Measurements from ENCODE around the gene OR7C1. TPM values are rescaled to one million over a fixed set of nuclear protein-coding genes. Genes with fewer than 3 reads are reported as not detected.
"Not testable (repeated sequence)": the region's sequence is repeated elsewhere in the genome, so short reads cannot be mapped to it uniquely, and the experiment has no call there.

The OR7C1 gene
- total RNA-seq, 2 experiments from 2014 or later, result not detected

GRCh38 chr19:14772467-14772866 is 62.5 kb downstream of the OR7C1 start:
- Mint-ChIP-seq H3K36me3 (ENCODE audit: low read depth) (no peaks in the 10 kb centered on the region), H3K4me1 (ENCODE audit: low read depth) (peaks cover 14% of the 10 kb centered on the region), H3K27ac (no peak overlapping the region), H3K4me3 (no peak overlapping the region), H3K9me3 (ENCODE audit: insufficient read depth) (no peaks in the 10 kb centered on the region), H3K27me3 (ENCODE audit: low read depth) (peaks cover 10% of the 10 kb centered on the region)
- CTCF ChIA-PET, result interaction anchor here (0.8 kb wide), 1 partner anchor 14 kb away, joined by 3 read pairs; no protein-coding TSS in a partner anchor
- DNase-seq (no peak), ATAC-seq (no peak)
- POLR2A ChIA-PET, result no interaction called here

GRCh38 chr19:14770944-14771839 is 63.8 kb downstream of the OR7C1 start:
- H3K4me1 Mint-ChIP-seq (ENCODE audit: low read depth), result peaks cover 6% of the 10 kb centered on the region
- no peak overlapping the region for H3K27ac Mint-ChIP-seq
- ATAC-seq, result no peak
- peaks cover 7% of the 10 kb centered on the region for H3K27me3 Mint-ChIP-seq (ENCODE audit: low read depth)
- POLR2A ChIA-PET, result no interaction called here
- no peaks in the 10 kb centered on the region for H3K36me3 Mint-ChIP-seq (ENCODE audit: low read depth)
- H3K4me3 Mint-ChIP-seq, result no peak overlapping the region
- H3K9me3 Mint-ChIP-seq (ENCODE audit: insufficient read depth), result no peaks in the 10 kb centered on the region
- DNase-seq, result no peak
- CTCF ChIA-PET, result no interaction called here

GRCh38 chr19:14770136-14770535 is 64.8 kb downstream of the OR7C1 start:
- ATAC-seq, result no peak
- no peaks in the 10 kb centered on the region for H3K9me3 Mint-ChIP-seq (ENCODE audit: insufficient read depth)
- no peaks in the 10 kb centered on the region for H3K36me3 Mint-ChIP-seq (ENCODE audit: low read depth)
- no peak overlapping the region for H3K27ac Mint-ChIP-seq
- H3K27me3 Mint-ChIP-seq (ENCODE audit: low read depth), result peaks cover 3% of the 10 kb centered on the region
- ChIA-PET POLR2A (no interaction called here), CTCF (no interaction called here)
- no peaks in the 10 kb centered on the region for H3K4me1 Mint-ChIP-seq (ENCODE audit: low read depth)
- DNase-seq, result no peak
- H3K4me3 Mint-ChIP-seq, result no peak overlapping the region

DNA sequence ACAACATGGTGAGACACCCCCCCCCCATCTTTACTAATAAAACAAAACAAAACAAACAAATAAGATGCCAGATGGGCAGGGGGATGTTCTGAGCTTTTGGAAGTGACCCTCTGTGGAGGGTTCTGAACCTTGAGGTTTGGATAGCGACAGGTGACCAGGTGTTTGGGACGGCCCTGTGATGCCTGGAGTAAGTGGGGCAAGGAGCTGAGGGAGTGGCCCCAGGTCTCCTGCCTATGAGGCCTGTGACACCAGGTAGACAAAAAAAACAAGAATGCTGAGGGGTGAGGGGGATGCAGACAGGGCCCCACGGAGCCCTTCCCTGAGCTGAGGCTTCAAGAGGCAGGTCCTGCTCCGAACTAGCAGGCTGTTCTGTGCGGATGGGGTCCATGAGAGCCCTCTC is 65.8 kb downstream of the OR7C1 start:
- Mint-ChIP-seq H3K4me3 (no peak overlapping the region), H3K9me3 (ENCODE audit: insufficient read depth) (no peaks in the 10 kb centered on the region), H3K27me3 (ENCODE audit: low read depth) (peaks cover 3% of the 10 kb centered on the region), H3K27ac (no peak overlapping the region), H3K4me1 (ENCODE audit: low read depth) (no peaks in the 10 kb centered on the region), H3K36me3 (ENCODE audit: low read depth) (no peaks in the 10 kb centered on the region)
- ATAC-seq (no peak), DNase-seq (no peak)
- ChIA-PET POLR2A (no interaction called here), CTCF (no interaction called here)

DNA sequence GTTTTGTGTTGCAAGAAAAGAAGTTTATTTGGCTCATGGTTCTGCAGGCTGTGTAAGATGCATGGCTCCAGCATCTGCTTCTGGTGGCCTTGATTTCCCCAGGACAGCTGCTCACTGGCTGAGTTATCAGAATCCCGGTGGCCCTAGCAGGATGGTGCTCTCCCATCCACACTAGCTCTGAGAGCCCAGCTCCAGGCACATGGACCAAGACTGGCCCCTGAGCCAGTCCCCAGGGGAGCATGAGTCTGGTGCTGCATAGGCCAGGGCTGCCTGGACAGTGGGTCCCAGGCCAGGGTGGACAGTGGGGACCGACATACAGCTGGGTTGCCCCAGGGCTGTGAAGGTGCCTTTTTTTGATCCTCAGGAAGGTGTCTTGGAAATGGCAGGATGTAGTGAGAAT is 67.0 kb downstream of the OR7C1 start:
- POLR2A ChIA-PET, result no interaction called here
- Mint-ChIP-seq H3K27ac (no peak overlapping the region), H3K4me1 (ENCODE audit: low read depth) (no peaks in the 10 kb centered on the region), H3K9me3 (ENCODE audit: insufficient read depth) (no peaks in the 10 kb centered on the region), H3K4me3 (no peak overlapping the region), H3K27me3 (ENCODE audit: low read depth) (no peaks in the 10 kb centered on the region), H3K36me3 (ENCODE audit: low read depth) (no peaks in the 10 kb centered on the region)
- DNase-seq (no peak), ATAC-seq (no peak)
- CTCF ChIA-PET, result no interaction called here

DNA sequence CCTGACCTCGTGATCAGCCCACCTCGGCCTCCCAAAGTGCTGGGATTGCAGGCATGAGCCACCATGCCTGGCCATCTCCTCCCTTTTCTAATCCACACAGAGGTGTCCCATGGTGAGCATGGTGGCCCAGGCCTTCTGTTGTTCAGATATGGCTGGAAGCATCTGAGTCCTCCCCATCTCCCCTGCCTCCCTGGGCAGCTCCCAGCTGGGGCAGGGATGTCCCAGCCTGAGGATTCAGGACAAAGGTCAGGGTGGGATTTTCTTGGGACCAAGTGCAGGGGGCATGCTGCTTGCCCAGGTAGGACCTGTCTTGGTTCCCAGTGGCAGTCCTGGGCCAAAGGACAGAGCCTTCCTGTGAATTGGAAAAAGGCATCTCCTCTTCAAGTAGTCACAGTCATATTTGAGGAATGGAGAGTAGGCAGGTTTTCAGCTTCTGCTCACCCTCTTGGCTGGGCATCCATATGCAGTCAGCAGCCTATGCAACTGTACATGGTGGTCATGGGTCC is 67.5 kb downstream of the OR7C1 start:
- H3K36me3 Mint-ChIP-seq (ENCODE audit: low read depth), result no peaks in the 10 kb centered on the region
- no peak for ATAC-seq
- ChIA-PET POLR2A (no interaction called here), CTCF (no interaction called here)
- H3K27ac Mint-ChIP-seq, result no peak overlapping the region
- H3K4me3 Mint-ChIP-seq, result no peak overlapping the region
- DNase-seq, result no peak
- no peaks in the 10 kb centered on the region for H3K4me1 Mint-ChIP-seq (ENCODE audit: low read depth)
- no peaks in the 10 kb centered on the region for H3K27me3 Mint-ChIP-seq (ENCODE audit: low read depth)
- H3K9me3 Mint-ChIP-seq (ENCODE audit: insufficient read depth), result no peaks in the 10 kb centered on the region

- H3K27me3 Mint-ChIP-seq (ENCODE audit: low read depth); H3K4me1 Mint-ChIP-seq (ENCODE audit: low read depth); H3K4me3 Mint-ChIP-seq; POLR2A ChIA-PET; DNase-seq; CTCF ChIA-PET; H3K36me3 Mint-ChIP-seq (ENCODE audit: low read depth); H3K9me3 Mint-ChIP-seq (ENCODE audit: insufficient read depth); H3K27ac Mint-ChIP-seq: not testable (repeated sequence)
- ATAC-seq, result peak; percentile 29
Observed at GRCh38 chr19:14765841-14766240, 69.1 kb downstream of the OR7C1 start.

DNA sequence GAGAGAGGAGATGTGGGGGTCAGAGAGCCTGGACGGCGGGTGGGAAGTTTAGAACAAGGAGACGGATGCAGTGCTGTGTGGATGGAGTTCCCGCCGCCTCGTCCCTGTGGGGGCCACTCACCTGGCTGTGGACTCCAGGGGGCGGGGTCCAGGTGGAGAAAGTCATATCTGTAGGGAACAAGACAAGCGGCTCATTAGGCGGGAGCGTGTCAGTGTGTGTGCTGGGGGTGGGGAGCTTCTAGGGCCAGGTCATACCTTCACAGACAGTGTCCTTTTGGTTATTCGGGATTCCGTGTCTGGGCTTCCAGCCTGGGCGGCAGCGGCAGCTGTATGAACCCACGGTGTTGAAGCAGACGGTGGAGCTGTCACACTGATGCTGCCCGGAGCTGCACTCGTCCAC is 69.6 kb downstream of the OR7C1 start:
- H3K27me3 Mint-ChIP-seq (ENCODE audit: low read depth); H3K4me3 Mint-ChIP-seq; H3K4me1 Mint-ChIP-seq (ENCODE audit: low read depth); CTCF ChIA-PET; H3K36me3 Mint-ChIP-seq (ENCODE audit: low read depth); DNase-seq; H3K27ac Mint-ChIP-seq; POLR2A ChIA-PET; H3K9me3 Mint-ChIP-seq (ENCODE audit: insufficient read depth): not testable (repeated sequence)
- ATAC-seq, result peak; percentile 69

DNA sequence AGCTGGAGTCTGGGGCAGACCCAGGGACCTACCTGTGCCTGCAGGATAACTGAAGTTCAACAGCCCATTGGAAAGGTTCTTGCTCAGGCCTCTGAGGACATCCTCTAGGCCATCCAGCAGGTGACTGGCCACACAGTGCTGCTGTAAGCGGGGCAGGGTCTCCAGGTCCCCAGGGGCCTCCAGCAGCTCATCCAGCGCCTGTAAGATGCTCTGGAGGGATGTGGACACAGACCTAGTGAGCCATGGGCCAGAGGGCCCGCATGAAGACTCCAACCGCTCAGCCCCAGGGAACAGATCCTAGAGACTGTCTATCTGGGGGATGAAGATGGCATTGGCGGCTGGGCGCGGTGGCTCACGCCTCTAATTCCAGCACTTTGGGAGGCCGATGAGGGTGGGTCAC is 70.6 kb downstream of the OR7C1 start:
- ChIA-PET POLR2A (no interaction called here), CTCF (no interaction called here)
- ATAC-seq (no peak), DNase-seq (no peak)
- H3K9me3 Mint-ChIP-seq (ENCODE audit: insufficient read depth), result no peaks in the 10 kb centered on the region
- no peak overlapping the region for H3K27ac Mint-ChIP-seq
- H3K4me1 Mint-ChIP-seq (ENCODE audit: low read depth), result no peaks in the 10 kb centered on the region
- no peak overlapping the region for H3K4me3 Mint-ChIP-seq
- H3K36me3 Mint-ChIP-seq (ENCODE audit: low read depth), result no peaks in the 10 kb centered on the region
- no peaks in the 10 kb centered on the region for H3K27me3 Mint-ChIP-seq (ENCODE audit: low read depth)

- ChIA-PET CTCF (no interaction called here), POLR2A (no interaction called here)
- Mint-ChIP-seq H3K4me3 (no peak overlapping the region), H3K4me1 (ENCODE audit: low read depth) (no peaks in the 10 kb centered on the region), H3K27me3 (ENCODE audit: low read depth) (no peaks in the 10 kb centered on the region), H3K9me3 (ENCODE audit: insufficient read depth) (no peaks in the 10 kb centered on the region), H3K36me3 (ENCODE audit: low read depth) (no peaks in the 10 kb centered on the region), H3K27ac (no peak overlapping the region)
- DNase-seq, result no peak
- no peak for ATAC-seq
Observed at GRCh38 chr19:14763497-14764145, 71.4 kb downstream of the OR7C1 start.

DNA sequence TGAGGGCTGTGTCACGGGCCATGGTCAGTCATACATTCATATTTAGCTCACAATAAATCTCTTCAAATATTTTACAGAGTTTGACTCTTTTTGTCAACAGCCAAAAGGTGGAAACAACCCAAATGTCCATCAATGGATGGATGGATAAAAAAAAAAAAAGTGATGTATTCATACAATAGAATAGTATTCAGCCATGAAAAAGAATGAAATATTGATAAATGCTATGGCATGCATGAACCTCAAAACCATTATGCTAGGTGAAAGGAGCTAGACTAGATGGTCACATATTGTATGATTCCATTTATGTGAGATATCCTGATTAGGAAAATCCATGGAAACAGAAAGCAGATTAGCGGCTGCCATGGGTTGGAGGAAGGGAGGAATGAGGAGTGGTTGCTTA is 72.9 kb downstream of the OR7C1 start:
- ChIA-PET POLR2A (no interaction called here), CTCF (no interaction called here)
- H3K27ac Mint-ChIP-seq, result no peak overlapping the region
- H3K4me1 Mint-ChIP-seq (ENCODE audit: low read depth), result no peaks in the 10 kb centered on the region
- DNase-seq, result no peak
- H3K4me3 Mint-ChIP-seq, result no peak overlapping the region
- H3K9me3 Mint-ChIP-seq (ENCODE audit: insufficient read depth), result no peaks in the 10 kb centered on the region
- H3K27me3 Mint-ChIP-seq (ENCODE audit: low read depth), result no peaks in the 10 kb centered on the region
- H3K36me3 Mint-ChIP-seq (ENCODE audit: low read depth), result no peaks in the 10 kb centered on the region
- ATAC-seq, result no peak

- ATAC-seq (no peak), DNase-seq (no peak)
- no peaks in the 10 kb centered on the region for H3K9me3 Mint-ChIP-seq (ENCODE audit: insufficient read depth)
- H3K36me3 Mint-ChIP-seq (ENCODE audit: low read depth), result no peaks in the 10 kb centered on the region
- no peaks in the 10 kb centered on the region for H3K4me1 Mint-ChIP-seq (ENCODE audit: low read depth)
- H3K27ac Mint-ChIP-seq, result no peak overlapping the region
- POLR2A ChIA-PET, result no interaction called here
- H3K27me3 Mint-ChIP-seq (ENCODE audit: low read depth), result no peaks in the 10 kb centered on the region
- H3K4me3 Mint-ChIP-seq, result no peak overlapping the region
- CTCF ChIA-PET, result no interaction called here
Observed at GRCh38 chr19:14761607-14762006, 73.4 kb downstream of the OR7C1 start.

Measured in activated CD8-positive, alpha-beta T cell treated with anti-CD3 and anti-CD28 coated beads, Interleukin-2, amount 10 ng/mL, durations not matched to agents 7 days and 5 days (primary cell).